ENCODE measurements around the gene RFX3.

DNA sequence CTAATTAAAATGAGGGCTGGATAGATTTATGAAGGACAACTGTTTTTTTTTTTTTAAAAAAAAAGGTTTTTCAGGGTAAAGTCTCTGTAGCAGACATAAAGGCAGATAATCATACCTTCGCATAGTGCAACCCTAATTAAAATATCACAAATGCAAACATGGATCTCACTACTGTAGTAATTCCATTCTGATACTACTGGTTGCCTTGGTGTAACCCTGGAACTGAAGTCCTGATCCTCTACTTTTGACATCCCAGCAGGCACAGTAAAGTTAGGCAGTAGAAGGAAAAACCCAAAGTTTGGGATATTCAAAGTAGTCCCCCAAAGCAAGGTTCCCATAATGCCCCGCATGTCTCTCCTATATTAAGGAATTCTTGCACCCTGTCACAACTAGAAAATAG lies 19.6 kb downstream of the RFX3 start:
- TF ChIP-seq, protein P1, sequence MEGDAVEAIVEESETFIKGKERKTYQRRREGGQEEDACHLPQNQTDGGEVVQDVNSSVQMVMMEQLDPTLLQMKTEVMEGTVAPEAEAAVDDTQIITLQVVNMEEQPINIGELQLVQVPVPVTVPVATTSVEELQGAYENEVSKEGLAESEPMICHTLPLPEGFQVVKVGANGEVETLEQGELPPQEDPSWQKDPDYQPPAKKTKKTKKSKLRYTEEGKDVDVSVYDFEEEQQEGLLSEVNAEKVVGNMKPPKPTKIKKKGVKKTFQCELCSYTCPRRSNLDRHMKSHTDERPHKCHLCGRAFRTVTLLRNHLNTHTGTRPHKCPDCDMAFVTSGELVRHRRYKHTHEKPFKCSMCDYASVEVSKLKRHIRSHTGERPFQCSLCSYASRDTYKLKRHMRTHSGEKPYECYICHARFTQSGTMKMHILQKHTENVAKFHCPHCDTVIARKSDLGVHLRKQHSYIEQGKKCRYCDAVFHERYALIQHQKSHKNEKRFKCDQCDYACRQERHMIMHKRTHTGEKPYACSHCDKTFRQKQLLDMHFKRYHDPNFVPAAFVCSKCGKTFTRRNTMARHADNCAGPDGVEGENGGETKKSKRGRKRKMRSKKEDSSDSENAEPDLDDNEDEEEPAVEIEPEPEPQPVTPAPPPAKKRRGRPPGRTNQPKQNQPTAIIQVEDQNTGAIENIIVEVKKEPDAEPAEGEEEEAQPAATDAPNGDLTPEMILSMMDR (conservative IDR thresholded peaks at IDR 0.05; ENCODE audit: low read depth, low read length), result no peak
- no peak for TF ChIP-seq EZH2phosphoT487 (IDR thresholded peaks at IDR 0.05; ENCODE audit: borderline replicate concordance, low read length)
